LNCaP clone FGC (cell line): Measurements from ENCODE around the gene ARMCX1.
A peak's percentile ranks its signal among the peaks of the same experiment; 100 is the strongest.
"Not testable (repeated sequence)": the region's sequence is repeated elsewhere in the genome, so short reads cannot be mapped to it uniquely, and the experiment has no call there.

Source experiments
- DNase-seq: peaks from one replicate; pipeline ENCODE4 v3.0.0-alpha.2; 2011; ENCODE audit warnings: low read depth
- H3K4me3 ChIP-seq: 2 replicates; pipeline ENCODE4 v1.5.1; 2011; ENCODE audit warnings: mild to moderate bottlenecking, low read depth, low read length, control low read depth
- TF ChIP-seq, protein P1 (sequence below): IDR thresholded peaks from 2 replicates; pipeline ENCODE4 v1.5.1; 2012; ENCODE audit warnings: mild to moderate bottlenecking; ENCODE audit not compliant: control insufficient read depth, insufficient read depth; ENCODE audit errors: extremely low read depth

ARMCX1 gene

DNA sequence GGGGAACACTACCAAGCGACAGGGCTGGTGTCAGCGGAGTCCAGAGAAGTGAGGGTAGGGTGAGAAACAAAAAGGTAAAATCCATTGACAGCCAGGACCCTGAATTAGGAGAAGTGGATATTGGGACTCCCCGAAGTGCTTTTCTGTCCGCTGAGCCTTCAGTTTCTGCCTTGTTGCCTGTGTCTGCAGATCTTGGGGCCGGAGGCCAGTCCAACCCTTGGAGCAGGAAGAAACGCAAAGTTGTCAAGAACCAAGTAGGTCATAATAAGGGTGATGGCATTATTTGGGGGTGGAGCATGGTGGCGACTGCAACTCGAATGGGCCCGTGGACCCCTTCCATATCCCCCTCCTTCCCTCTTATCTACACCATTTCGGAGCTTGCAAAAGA is 1.0 kb downstream of the ARMCX1 start:
- TF ChIP-seq, protein P1, sequence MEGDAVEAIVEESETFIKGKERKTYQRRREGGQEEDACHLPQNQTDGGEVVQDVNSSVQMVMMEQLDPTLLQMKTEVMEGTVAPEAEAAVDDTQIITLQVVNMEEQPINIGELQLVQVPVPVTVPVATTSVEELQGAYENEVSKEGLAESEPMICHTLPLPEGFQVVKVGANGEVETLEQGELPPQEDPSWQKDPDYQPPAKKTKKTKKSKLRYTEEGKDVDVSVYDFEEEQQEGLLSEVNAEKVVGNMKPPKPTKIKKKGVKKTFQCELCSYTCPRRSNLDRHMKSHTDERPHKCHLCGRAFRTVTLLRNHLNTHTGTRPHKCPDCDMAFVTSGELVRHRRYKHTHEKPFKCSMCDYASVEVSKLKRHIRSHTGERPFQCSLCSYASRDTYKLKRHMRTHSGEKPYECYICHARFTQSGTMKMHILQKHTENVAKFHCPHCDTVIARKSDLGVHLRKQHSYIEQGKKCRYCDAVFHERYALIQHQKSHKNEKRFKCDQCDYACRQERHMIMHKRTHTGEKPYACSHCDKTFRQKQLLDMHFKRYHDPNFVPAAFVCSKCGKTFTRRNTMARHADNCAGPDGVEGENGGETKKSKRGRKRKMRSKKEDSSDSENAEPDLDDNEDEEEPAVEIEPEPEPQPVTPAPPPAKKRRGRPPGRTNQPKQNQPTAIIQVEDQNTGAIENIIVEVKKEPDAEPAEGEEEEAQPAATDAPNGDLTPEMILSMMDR = no peak
- H3K4me3 ChIP-seq = no peak overlapping the region
- no peak for DNase-seq

DNA sequence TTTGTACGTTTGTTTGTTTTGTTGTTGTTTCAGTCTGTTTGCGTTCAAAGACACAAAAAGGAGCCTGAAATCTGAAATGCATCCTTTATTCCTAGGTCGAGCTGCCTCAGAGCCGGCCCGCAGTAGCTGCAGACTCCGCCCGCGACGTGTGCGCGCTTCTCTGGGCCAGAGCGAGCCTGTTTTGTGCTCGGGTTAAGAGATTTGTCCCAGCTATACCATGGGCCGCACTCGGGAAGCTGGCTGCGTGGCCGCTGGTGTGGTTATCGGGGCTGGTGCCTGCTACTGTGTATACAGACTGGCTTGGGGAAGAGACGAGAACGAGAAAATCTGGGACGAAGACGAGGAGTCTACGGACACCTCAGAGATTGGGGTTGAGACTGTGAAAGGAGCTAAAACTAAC is 2.4 kb downstream of the ARMCX1 start:
- no peak overlapping the region for H3K4me3 ChIP-seq
- TF ChIP-seq, protein P1 = no peak
- DNase-seq = no peak

DNA sequence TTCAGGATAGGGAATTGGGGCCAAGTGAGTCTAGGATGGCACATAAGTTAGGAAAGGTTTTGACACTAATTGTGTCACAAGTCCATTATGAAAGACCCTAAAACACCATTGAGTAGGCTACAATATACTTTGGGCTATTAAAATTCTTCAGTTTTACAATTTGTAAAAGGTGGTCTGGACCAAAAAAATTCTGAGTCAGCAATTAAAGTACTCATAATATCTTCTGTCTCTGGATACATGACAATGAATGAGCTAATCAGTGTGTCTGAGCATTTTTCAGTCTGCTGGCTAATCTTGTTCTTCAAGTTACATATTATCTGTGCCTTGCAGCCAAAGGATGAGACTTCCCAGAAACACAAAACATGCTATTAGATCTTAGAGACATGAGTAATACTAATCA is 14.3 kb downstream of the ARMCX1 start:
- no peak for DNase-seq
- no peak overlapping the region for H3K4me3 ChIP-seq
- TF ChIP-seq, protein P1 = no peak

DNA sequence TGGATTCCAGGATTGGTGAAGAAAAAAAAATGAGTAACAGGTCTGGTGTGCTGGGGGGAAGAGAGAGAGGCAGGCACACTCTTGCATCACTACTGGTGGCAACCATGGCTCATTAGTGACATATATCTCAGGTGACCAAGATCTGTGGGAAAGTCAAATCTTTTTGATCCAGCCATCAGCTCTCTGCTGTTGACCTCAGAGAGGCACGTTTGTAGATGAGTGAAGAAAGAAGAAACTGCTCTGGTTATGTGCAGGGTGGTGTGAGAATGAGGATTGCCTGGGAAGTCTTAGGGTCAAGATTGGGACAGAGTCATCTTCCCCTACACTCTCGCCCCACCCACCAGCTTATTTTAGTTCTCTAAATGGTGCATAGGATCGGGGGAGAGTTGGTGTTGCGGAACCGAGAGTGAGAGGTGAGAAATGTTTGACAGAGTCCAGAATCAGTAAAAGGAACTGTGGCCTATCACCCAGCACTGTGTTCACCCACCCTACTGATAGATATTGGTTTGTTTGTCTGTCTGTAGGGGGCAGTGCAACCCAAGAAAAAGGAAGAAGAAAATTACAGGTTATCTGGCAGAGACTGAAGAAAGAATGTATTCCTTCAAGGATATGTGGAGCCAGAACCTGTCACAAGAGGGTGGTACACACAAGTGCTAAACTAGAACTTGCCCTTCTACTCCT is 45.5 kb downstream of the ARMCX1 start:
- no peak overlapping the region for H3K4me3 ChIP-seq
- DNase-seq = peak; percentile 32

DNA sequence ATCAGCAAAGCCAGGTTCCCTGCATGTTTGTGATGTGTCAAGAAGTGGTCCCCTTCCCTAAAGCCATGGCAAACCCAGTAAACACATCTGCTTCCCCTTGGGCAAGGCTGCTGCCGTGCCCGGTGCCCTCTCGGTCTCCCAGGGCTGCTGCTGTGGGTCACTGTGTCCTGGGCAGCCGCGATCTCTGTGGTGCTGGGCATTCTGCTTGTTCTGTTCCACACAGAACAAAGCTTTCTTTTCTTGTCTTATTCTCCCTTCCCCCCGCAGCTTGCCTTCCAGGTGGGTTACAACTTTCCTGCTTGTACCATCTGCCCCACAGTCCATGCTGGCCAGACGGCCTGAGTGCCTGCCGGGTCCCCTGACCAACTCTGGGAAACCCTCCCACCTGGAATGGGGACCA is 49.2 kb downstream of the ARMCX1 start:
- DNase-seq, H3K4me3 ChIP-seq: not testable (repeated sequence)

More for the DNA sequence above, 45.5 kb downstream of the ARMCX1 start:
- TF ChIP-seq, protein P1 = peak; percentile 58

DNA sequence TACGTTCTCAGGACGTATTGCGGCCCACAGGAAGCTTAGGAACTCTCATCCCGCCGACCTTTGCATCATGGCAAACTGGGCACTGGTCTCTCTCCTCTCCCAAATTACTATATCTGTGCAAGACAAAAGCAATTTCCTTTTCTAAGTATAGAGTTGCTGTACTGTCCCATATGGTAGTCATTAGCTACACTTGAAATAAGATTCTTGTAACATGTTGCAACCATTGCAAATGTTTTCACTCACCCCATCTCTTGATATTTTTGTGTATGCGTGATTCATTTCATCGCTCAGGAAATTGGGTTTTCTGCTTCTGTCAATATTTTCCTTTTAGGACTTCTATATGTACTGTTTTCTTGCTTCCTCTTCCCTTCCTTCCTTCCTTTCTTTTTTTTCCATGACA is 51.7 kb downstream of the ARMCX1 start:
- TF ChIP-seq, protein P1 = no peak
- no peak overlapping the region for H3K4me3 ChIP-seq
- no peak for DNase-seq
